ENCODE measurements around the gene REG3G.

Gene REG3G

GRCh38 chr2:78980871-78981270 is 44.6 kb upstream of the REG3G start:
- DNase-seq: no peak
- H3K4me1 ChIP-seq: no peaks in the 10 kb centered on the region
- no peak for TF ChIP-seq CTCF (IDR thresholded peaks at IDR 0.05)
- intact Hi-C loops (cut with DNase I; ENCODE audit: low total_unique reads): no loop called here
- H3K4me3 ChIP-seq: no peak overlapping the region
- no peak overlapping the region for H3K27ac ChIP-seq
- peaks cover 0 to 4% of the 10 kb centered on the region in 2 donors for H3K27me3 ChIP-seq
- H3K36me3 ChIP-seq: no peaks in the 10 kb centered on the region
- H3K9me3 ChIP-seq: no peaks in the 10 kb centered on the region

GRCh38 chr2:78982638-78983330 is 42.7 kb upstream of the REG3G start:
- H3K27ac ChIP-seq: no peak overlapping the region
- H3K9me3 ChIP-seq: no peaks in the 10 kb centered on the region
- H3K27me3 ChIP-seq: peaks cover 0 to 4% of the 10 kb centered on the region in 2 donors
- H3K4me1 ChIP-seq: no peaks in the 10 kb centered on the region
- H3K4me3 ChIP-seq: no peak overlapping the region
- no peak for DNase-seq
- no peaks in the 10 kb centered on the region for H3K36me3 ChIP-seq
- intact Hi-C loops (cut with DNase I; ENCODE audit: low total_unique reads): no loop called here
- no peak for TF ChIP-seq CTCF (IDR thresholded peaks at IDR 0.05)

GRCh38 chr2:78984386-78984785 is 41.1 kb upstream of the REG3G start:
- Histone ChIP-seq H3K27me3 (peaks cover 0 to 4% of the 10 kb centered on the region in 2 donors), H3K27ac (no peak overlapping the region), H3K9me3 (no peaks in the 10 kb centered on the region), H3K4me1 (no peaks in the 10 kb centered on the region), H3K36me3 (no peaks in the 10 kb centered on the region), H3K4me3 (no peak overlapping the region)
- DNase-seq: no peak
- intact Hi-C loops (cut with DNase I; ENCODE audit: low total_unique reads): no loop called here
- no peak for TF ChIP-seq CTCF (IDR thresholded peaks at IDR 0.05)

- Histone ChIP-seq H3K4me3 (no peak overlapping the region), H3K27me3 (no peaks in the 10 kb centered on the region), H3K36me3 (no peaks in the 10 kb centered on the region), H3K27ac (no peak overlapping the region), H3K4me1 (no peaks in the 10 kb centered on the region), H3K9me3 (no peaks in the 10 kb centered on the region)
- intact Hi-C loops (cut with DNase I; ENCODE audit: low total_unique reads): no loop called here
- TF ChIP-seq CTCF (IDR thresholded peaks at IDR 0.05): no peak
- no peak for DNase-seq
Measured at GRCh38 chr2:78985558-78985957, 39.9 kb upstream of the REG3G start.

GRCh38 chr2:78989051-78989450 is 36.5 kb upstream of the REG3G start:
- TF ChIP-seq CTCF (IDR thresholded peaks at IDR 0.05): no peak
- intact Hi-C loops (cut with DNase I; ENCODE audit: low total_unique reads): no loop called here
- H3K27ac ChIP-seq: no peak overlapping the region
- no peak for DNase-seq
- no peaks in the 10 kb centered on the region for H3K36me3 ChIP-seq
- peaks cover 0 to 9% (median 0%) of the 10 kb centered on the region in 4 donors for H3K4me1 ChIP-seq
- no peak overlapping the region for H3K4me3 ChIP-seq
- peaks cover 0 to 22% of the 10 kb centered on the region in 2 donors for H3K27me3 ChIP-seq
- H3K9me3 ChIP-seq: no peaks in the 10 kb centered on the region

GRCh38 chr2:78992451-78992806 is 33.1 kb upstream of the REG3G start:
- H3K36me3 ChIP-seq: no peaks in the 10 kb centered on the region
- no peak overlapping the region for H3K4me3 ChIP-seq
- H3K27me3 ChIP-seq: peaks cover 0 to 33% of the 10 kb centered on the region in 2 donors
- H3K9me3 ChIP-seq: no peaks in the 10 kb centered on the region
- no peak overlapping the region for H3K27ac ChIP-seq
- DNase-seq: no peak
- intact Hi-C loops (cut with DNase I; ENCODE audit: low total_unique reads): no loop called here
- TF ChIP-seq CTCF (IDR thresholded peaks at IDR 0.05): no peak
- H3K4me1 ChIP-seq: peaks cover 0 to 9% (median 0%) of the 10 kb centered on the region in 4 donors

All from tibial artery (tissue), 4 donors.